HepG2 (cell line): ENCODE measurements around the gene POLRMT. TPM values are rescaled to one million over a fixed set of nuclear protein-coding genes. Genes with fewer than 3 reads are reported as not detected.
A peak's percentile ranks its signal among the peaks of the same experiment; 100 is the strongest.

Experiments
- ATAD3A ChIP-seq: sonication (generic); formaldehyde crosslinking; IDR thresholded peaks from 2 replicates; pipeline ENCODE4 v1.4.0; 2020; ENCODE audit warnings: missing genetic modification reagents
- CCDC6 ChIP-seq: sonication (generic); formaldehyde crosslinking; IDR thresholded peaks from 2 replicates; pipeline ENCODE4 v1.8.1; 2022; ENCODE audit warnings: mild to moderate bottlenecking, missing genetic modification reagents, moderate library complexity
- CREB1 ChIP-seq, 2 experiments: fragments of 450-650 bp in 1 of 2; IDR thresholded peaks; 2 replicates each; pipeline ENCODE4 v1.6.1; 2016 to 2017; ENCODE audit warnings: control low read depth in 1 of 2, mild to moderate bottlenecking in 1 of 2, missing compliant biosample characterization in 1 of 2, missing genetic modification characterization in 1 of 2
- DNMT3B ChIP-seq: conservative IDR thresholded peaks from 2 replicates; pipeline ENCODE4 v1.6.1; 2016; ENCODE audit warnings: missing biosample characterization, control low read depth
- ELF3 ChIP-seq: IDR thresholded peaks from 2 replicates; pipeline ENCODE4 v1.6.1; 2016; ENCODE audit warnings: missing genetic modification reagents, missing compliant biosample characterization
- ESRRA ChIP-seq: sonication (generic); formaldehyde crosslinking; IDR thresholded peaks from 2 replicates; pipeline ENCODE4 v1.5.1; 2020; ENCODE audit warnings: mild to moderate bottlenecking, low read depth, missing genetic modification reagents
- HOXA5 ChIP-seq: sonication (generic); formaldehyde crosslinking; IDR thresholded peaks from 2 replicates; pipeline ENCODE4 v1.4.0; 2020; ENCODE audit warnings: missing genetic modification reagents
- IKZF1 ChIP-seq: fragments of 450-650 bp; IDR thresholded peaks from 2 replicates; pipeline ENCODE4 v1.7.1; 2016
- MAFF ChIP-seq: IDR thresholded peaks from 2 replicates; pipeline ENCODE4 v1.6.1; 2011; ENCODE audit warnings: low read depth, low read length, improper control_type of control experiment
- PAF1 ChIP-seq: IDR thresholded peaks from 2 replicates; pipeline ENCODE4 v1.6.1; 2016; ENCODE audit warnings: missing genetic modification reagents, missing compliant biosample characterization
- RARG ChIP-seq: sonication (generic); formaldehyde crosslinking; IDR thresholded peaks from 2 replicates; pipeline ENCODE4 v1.4.0; 2020; ENCODE audit warnings: low read depth, mild to moderate bottlenecking, missing genetic modification reagents
- SPEN ChIP-seq: sonication (generic); formaldehyde crosslinking; IDR thresholded peaks from 2 replicates; pipeline ENCODE4 v1.5.1; 2020; ENCODE audit warnings: low read depth, mild to moderate bottlenecking, missing genetic modification reagents
- SRSF9 ChIP-seq: fragments of 200-400 bp; formaldehyde crosslinking; IDR thresholded peaks from 2 replicates; pipeline ENCODE4 v1.6.1; 2018; ENCODE audit warnings: borderline replicate concordance, mild to moderate bottlenecking, low read depth, low read length; ENCODE audit not compliant: insufficient read depth, poor library complexity, severe bottlenecking
- ZNF121 ChIP-seq: sonication (generic); formaldehyde crosslinking; IDR thresholded peaks from 2 replicates; pipeline ENCODE4 v1.5.0; 2020; ENCODE audit warnings: mild to moderate bottlenecking, missing genetic modification reagents
- ZNF510 ChIP-seq: sonication (generic); formaldehyde crosslinking; IDR thresholded peaks from 2 replicates; pipeline ENCODE4 v1.4.0; 2020; ENCODE audit warnings: low read depth, mild to moderate bottlenecking, missing genetic modification reagents
- ZNF615 ChIP-seq: sonication (generic); formaldehyde crosslinking; IDR thresholded peaks from 2 replicates; pipeline ENCODE4 v1.5.0; 2020; ENCODE audit warnings: mild to moderate bottlenecking, missing genetic modification reagents, borderline replicate concordance
- ZNF761 ChIP-seq: sonication (generic); formaldehyde crosslinking; conservative IDR thresholded peaks from 2 replicates; pipeline ENCODE4 v1.4.0; 2020; ENCODE audit warnings: mild to moderate bottlenecking, missing genetic modification reagents
- polyA plus RNA-seq, 8 experiments: library from polyadenylated mRNA; depleted of rRNA in 3 of 8; stranded (reverse) in 7 of 8; unstranded in 1 of 8; fragments of >200 nt; fragmentation: Illumina TruSeq in 4 of 8; extraction: Trizol in 4 of 8; gene quantifications; 2 replicates each; pipeline versions ENCODE4 v1.2.1 to v1.2.3, GENCODE V29; 2011 to 2016; ENCODE audit warnings: low read depth in 4 of 8, missing spikeins in 1 of 8, mixed read lengths in 1 of 8; ENCODE audit not compliant: insufficient read depth in 1 of 8
- total RNA-seq, 5 experiments: library from RNA; depleted of rRNA; stranded (reverse); fragments of >200 nt; fragmentation: Illumina TruSeq; extraction: Trizol; gene quantifications; 2 replicates each; pipeline ENCODE4 v1.2.3, GENCODE V29; 2016; ENCODE audit warnings: low read depth in 1 of 5
- TF ChIP-seq, protein P1 (sequence below): sonication (generic); formaldehyde crosslinking; IDR thresholded peaks from 2 replicates; pipeline ENCODE4 v1.5.0; 2020; ENCODE audit warnings: missing genetic modification reagents
- TF ChIP-seq, protein P2 (sequence below): IDR thresholded peaks from 2 replicates; pipeline ENCODE4 v1.6.1; 2016; ENCODE audit warnings: missing compliant biosample characterization, missing genetic modification reagents, borderline replicate concordance
- TF ChIP-seq, protein P3 (sequence below): sonication (generic); formaldehyde crosslinking; IDR thresholded peaks from 2 replicates; pipeline ENCODE4 v1.4.0; 2020; ENCODE audit warnings: mild to moderate bottlenecking, missing genetic modification reagents
- TF ChIP-seq, protein P4 (sequence below): IDR thresholded peaks from 2 replicates; pipeline ENCODE4 v1.6.1; 2016
- TF ChIP-seq, protein P5 (sequence below): sonication (generic); formaldehyde crosslinking; IDR thresholded peaks from 2 replicates; pipeline ENCODE4 v1.5.0; 2020; ENCODE audit warnings: mild to moderate bottlenecking, low read depth, missing genetic modification reagents, borderline replicate concordance
- TF ChIP-seq, protein P6 (sequence below): sonication (generic); formaldehyde crosslinking; IDR thresholded peaks from 2 replicates; pipeline ENCODE4 v1.8.1; 2023; ENCODE audit warnings: mild to moderate bottlenecking, moderate library complexity, missing genetic modification reagents
- TF ChIP-seq, protein P7 (sequence below): sonication (generic); formaldehyde crosslinking; IDR thresholded peaks from 2 replicates; pipeline ENCODE4 v1.4.0; 2020; ENCODE audit warnings: missing genetic modification reagents

The POLRMT gene
- total and polyA plus RNA-seq, 2 of the 13 experiments (the other 11 are each of a cell fraction or from before 2014, with no cell fraction given): 78.0 to 101 TPM

DNA sequence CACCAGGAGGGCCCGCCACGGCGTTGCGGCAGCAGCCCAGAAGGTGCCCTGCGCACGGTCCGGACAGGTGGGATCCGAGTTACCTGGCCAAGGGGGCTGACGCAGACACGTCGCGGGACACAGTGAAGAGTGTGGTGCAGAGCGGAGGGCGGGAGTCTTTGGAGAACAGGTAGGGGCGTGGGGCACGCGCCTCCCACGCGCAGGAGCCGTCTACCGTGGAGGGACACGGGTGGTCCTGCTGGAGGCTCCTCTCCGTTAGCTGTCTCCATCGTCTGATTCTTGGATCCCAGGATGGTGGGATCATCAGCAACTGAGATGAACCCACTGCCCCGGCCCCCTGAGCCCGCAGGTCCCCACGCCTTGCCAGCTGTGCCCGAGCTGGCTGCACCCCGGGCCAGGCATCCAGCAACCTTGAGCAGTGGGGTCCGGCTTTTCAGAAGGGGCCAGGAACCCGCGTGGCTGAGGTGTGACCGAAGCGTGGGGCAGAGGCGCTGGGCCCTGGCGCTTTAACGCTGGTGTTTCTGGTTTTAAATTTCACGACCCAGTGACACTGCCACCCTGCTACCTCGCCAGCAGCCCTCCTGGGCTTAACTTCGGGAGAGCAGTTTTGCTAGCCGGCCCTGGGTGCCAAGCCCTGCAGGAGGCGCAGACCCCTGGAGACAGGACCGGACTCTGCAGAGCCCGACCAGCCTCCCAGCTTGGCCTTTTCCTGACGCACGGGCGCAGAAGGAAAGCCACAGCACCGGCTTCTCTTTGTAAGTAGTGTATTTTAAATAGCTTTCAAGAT, 13.6 kb upstream of the POLRMT start (continued):
- TF ChIP-seq, protein P1, sequence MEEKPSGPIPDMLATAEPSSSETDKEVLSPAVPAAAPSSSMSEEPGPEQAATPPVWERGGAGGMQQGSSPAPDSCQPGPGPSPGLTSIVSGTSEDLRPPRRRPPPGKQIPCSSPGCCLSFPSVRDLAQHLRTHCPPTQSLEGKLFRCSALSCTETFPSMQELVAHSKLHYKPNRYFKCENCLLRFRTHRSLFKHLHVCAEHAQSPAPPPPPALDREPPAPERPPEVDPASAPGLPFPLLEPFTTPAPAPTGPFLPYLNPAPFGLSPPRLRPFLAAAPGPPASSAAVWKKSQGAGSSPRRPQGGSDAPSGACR: no peak
- TF ChIP-seq ZNF121 (CRISPR knock-in tag) (no peak), MAFF (no peak), RARG (no peak), ZNF510 (CRISPR knock-in tag) (no peak), ZNF761 (no peak), ZNF615 (CRISPR knock-in tag) (no peak), CREB1 (IDR thresholded peaks at IDR 0.05) (no peak), CREB1 (CRISPR knock-in tag; IDR thresholded peaks at IDR 0.05) (no peak), SRSF9 (no peak), SPEN (CRISPR knock-in tag) (no peak), IKZF1 (no peak), DNMT3B (CRISPR knock-in tag) (no peak), CCDC6 (CRISPR knock-in tag) (no peak), HOXA5 (CRISPR knock-in tag) (no peak), ELF3 (CRISPR knock-in tag) (no peak), ATAD3A (CRISPR knock-in tag) (no peak), ESRRA (CRISPR knock-in tag) (no peak), PAF1 (CRISPR knock-in tag) (0 out of 2 replicates have a peak, but pooled peaks have one; percentile 37)
- TF ChIP-seq, protein P2, sequence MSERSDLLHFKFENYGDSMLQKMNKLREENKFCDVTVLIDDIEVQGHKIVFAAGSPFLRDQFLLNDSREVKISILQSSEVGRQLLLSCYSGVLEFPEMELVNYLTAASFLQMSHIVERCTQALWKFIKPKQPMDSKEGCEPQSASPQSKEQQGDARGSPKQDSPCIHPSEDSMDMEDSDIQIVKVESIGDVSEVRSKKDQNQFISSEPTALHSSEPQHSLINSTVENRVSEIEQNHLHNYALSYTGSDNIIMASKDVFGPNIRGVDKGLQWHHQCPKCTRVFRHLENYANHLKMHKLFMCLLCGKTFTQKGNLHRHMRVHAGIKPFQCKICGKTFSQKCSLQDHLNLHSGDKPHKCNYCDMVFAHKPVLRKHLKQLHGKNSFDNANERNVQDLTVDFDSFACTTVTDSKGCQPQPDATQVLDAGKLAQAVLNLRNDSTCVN: no peak
- TF ChIP-seq, protein P3, sequence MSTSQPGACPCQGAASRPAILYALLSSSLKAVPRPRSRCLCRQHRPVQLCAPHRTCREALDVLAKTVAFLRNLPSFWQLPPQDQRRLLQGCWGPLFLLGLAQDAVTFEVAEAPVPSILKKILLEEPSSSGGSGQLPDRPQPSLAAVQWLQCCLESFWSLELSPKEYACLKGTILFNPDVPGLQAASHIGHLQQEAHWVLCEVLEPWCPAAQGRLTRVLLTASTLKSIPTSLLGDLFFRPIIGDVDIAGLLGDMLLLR: no peak
- TF ChIP-seq, protein P4, sequence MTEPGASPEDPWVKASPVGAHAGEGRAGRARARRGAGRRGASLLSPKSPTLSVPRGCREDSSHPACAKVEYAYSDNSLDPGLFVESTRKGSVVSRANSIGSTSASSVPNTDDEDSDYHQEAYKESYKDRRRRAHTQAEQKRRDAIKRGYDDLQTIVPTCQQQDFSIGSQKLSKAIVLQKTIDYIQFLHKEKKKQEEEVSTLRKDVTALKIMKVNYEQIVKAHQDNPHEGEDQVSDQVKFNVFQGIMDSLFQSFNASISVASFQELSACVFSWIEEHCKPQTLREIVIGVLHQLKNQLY (CRISPR knock-in tag): no peak
- TF ChIP-seq, protein P5, sequence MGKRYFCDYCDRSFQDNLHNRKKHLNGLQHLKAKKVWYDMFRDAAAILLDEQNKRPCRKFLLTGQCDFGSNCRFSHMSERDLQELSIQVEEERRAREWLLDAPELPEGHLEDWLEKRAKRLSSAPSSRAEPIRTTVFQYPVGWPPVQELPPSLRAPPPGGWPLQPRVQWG: no peak
- TF ChIP-seq, protein P6, sequence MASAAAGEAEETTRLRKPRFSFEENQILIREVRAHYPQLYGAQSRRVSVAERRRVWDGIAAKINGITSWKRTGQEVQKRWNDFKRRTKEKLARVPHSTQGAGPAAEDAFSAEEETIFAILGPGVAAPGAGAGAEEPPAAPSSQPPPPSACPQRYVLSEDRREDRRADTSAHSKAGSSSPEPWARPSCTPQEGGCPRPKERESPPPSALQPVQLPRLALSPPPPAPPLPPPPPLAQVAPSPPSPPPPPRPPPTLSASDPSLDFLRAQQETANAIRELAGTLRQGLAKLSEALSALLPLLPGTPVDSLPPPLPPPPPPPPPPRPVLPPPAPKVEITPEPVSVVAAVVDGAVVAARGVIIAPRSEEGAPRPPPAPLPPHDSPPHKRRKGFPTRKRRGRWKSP: no peak
- TF ChIP-seq, protein P7, sequence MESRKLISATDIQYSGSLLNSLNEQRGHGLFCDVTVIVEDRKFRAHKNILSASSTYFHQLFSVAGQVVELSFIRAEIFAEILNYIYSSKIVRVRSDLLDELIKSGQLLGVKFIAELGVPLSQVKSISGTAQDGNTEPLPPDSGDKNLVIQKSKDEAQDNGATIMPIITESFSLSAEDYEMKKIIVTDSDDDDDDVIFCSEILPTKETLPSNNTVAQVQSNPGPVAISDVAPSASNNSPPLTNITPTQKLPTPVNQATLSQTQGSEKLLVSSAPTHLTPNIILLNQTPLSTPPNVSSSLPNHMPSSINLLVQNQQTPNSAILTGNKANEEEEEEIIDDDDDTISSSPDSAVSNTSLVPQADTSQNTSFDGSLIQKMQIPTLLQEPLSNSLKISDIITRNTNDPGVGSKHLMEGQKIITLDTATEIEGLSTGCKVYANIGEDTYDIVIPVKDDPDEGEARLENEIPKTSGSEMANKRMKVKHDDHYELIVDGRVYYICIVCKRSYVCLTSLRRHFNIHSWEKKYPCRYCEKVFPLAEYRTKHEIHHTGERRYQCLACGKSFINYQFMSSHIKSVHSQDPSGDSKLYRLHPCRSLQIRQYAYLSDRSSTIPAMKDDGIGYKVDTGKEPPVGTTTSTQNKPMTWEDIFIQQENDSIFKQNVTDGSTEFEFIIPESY (CRISPR knock-in tag): peak; percentile 2; the same call in 1 of the 2 replicates
